Stimulated activated memory B cell treated with anti-CD40 and anti-IgM and Interleukin-4, amounts not matched to agents 10 μg/mL and 1 μg/mL and 100 μg/mL, for 72 hours (primary cell): Measurements from ENCODE around the gene RIPOR3.

Experiments used
- ATAC-seq: fragments of 150-1000 bp; cut with Tn5 transposase; 2 replicates; pipeline ENCODE4 v1.10.0; 2021
- H3K27ac Mint-ChIP-seq: one replicate; pipeline ENCODE4 v1.8.0; 2022; ENCODE audit warnings: mild to moderate bottlenecking, mixed read lengths
- H3K27me3 Mint-ChIP-seq: one replicate; pipeline ENCODE4 v1.8.0; 2022; ENCODE audit warnings: mixed read lengths
- H3K36me3 Mint-ChIP-seq: one replicate; pipeline ENCODE4 v1.8.0; 2022; ENCODE audit warnings: mixed read lengths
- H3K4me1 Mint-ChIP-seq: one replicate; pipeline ENCODE4 v1.8.0; 2022; ENCODE audit warnings: mixed read lengths
- H3K4me3 Mint-ChIP-seq: one replicate; pipeline ENCODE4 v1.8.0; 2022; ENCODE audit warnings: mild to moderate bottlenecking, moderate library complexity, mixed read lengths
- H3K9me3 Mint-ChIP-seq: one replicate; pipeline ENCODE4 v1.8.0; 2022; ENCODE audit warnings: mixed read lengths

Gene RIPOR3

GRCh38 chr20:50594591-50595432 is 96.5 kb downstream of the RIPOR3 start:
- Mint-ChIP-seq H3K36me3 (no peaks in the 10 kb centered on the region), H3K27me3 (peaks cover 1% of the 10 kb centered on the region), H3K4me3 (no peak overlapping the region), H3K4me1 (peaks cover 39% of the 10 kb centered on the region), H3K27ac (peak overlapping the region; percentile 75), H3K9me3 (no peaks in the 10 kb centered on the region)
- ATAC-seq, result peak; percentile 65

GRCh38 chr20:50594231-50594590 is 97.1 kb downstream of the RIPOR3 start:
- H3K36me3 Mint-ChIP-seq, result no peaks in the 10 kb centered on the region
- peaks cover 38% of the 10 kb centered on the region for H3K4me1 Mint-ChIP-seq
- no peak overlapping the region for H3K27ac Mint-ChIP-seq
- H3K27me3 Mint-ChIP-seq, result no peaks in the 10 kb centered on the region
- no peaks in the 10 kb centered on the region for H3K9me3 Mint-ChIP-seq
- H3K4me3 Mint-ChIP-seq, result no peak overlapping the region
- ATAC-seq, result peak; percentile 28

GRCh38 chr20:50593005-50593335 is 98.4 kb downstream of the RIPOR3 start:
- ATAC-seq, result no peak
- H3K27me3 Mint-ChIP-seq, result no peaks in the 10 kb centered on the region
- no peak overlapping the region for H3K4me3 Mint-ChIP-seq
- H3K27ac Mint-ChIP-seq, result no peak overlapping the region
- peaks cover 42% of the 10 kb centered on the region for H3K4me1 Mint-ChIP-seq
- no peaks in the 10 kb centered on the region for H3K9me3 Mint-ChIP-seq
- peaks cover 4% of the 10 kb centered on the region for H3K36me3 Mint-ChIP-seq

GRCh38 chr20:50592282-50593004 is 98.9 kb downstream of the RIPOR3 start:
- Mint-ChIP-seq H3K4me1 (peaks cover 40% of the 10 kb centered on the region), H3K9me3 (no peaks in the 10 kb centered on the region), H3K36me3 (peaks cover 6% of the 10 kb centered on the region), H3K27ac (no peak overlapping the region), H3K27me3 (no peaks in the 10 kb centered on the region), H3K4me3 (no peak overlapping the region)
- no peak for ATAC-seq

- Mint-ChIP-seq H3K4me3 (no peak overlapping the region), H3K36me3 (peaks cover 17% of the 10 kb centered on the region), H3K27me3 (no peaks in the 10 kb centered on the region), H3K4me1 (peaks cover 30% of the 10 kb centered on the region), H3K9me3 (no peaks in the 10 kb centered on the region), H3K27ac (no peak overlapping the region)
- ATAC-seq, result no peak
Observed at GRCh38 chr20:50591233-50591852, 100.0 kb downstream of the RIPOR3 start.

- no peaks in the 10 kb centered on the region for H3K9me3 Mint-ChIP-seq
- H3K4me1 Mint-ChIP-seq, result peaks cover 21% of the 10 kb centered on the region
- no peak for ATAC-seq
- H3K27ac Mint-ChIP-seq, result peak overlapping the region; percentile 14
- no peaks in the 10 kb centered on the region for H3K27me3 Mint-ChIP-seq
- H3K4me3 Mint-ChIP-seq, result no peak overlapping the region
- peaks cover 28% of the 10 kb centered on the region for H3K36me3 Mint-ChIP-seq
Observed at GRCh38 chr20:50590348-50590664, 101.0 kb downstream of the RIPOR3 start.

- no peak for ATAC-seq
- H3K4me1 Mint-ChIP-seq, result peaks cover 20% of the 10 kb centered on the region
- no peaks in the 10 kb centered on the region for H3K9me3 Mint-ChIP-seq
- H3K36me3 Mint-ChIP-seq, result peaks cover 33% of the 10 kb centered on the region
- peak overlapping the region; percentile 14 for H3K27ac Mint-ChIP-seq
- H3K4me3 Mint-ChIP-seq, result no peak overlapping the region
- H3K27me3 Mint-ChIP-seq, result no peaks in the 10 kb centered on the region
Observed at GRCh38 chr20:50589548-50590347, 101.6 kb downstream of the RIPOR3 start.

- Mint-ChIP-seq H3K4me3 (no peak overlapping the region), H3K9me3 (no peaks in the 10 kb centered on the region), H3K27me3 (no peaks in the 10 kb centered on the region), H3K36me3 (peaks cover 43% of the 10 kb centered on the region), H3K27ac (peak overlapping the region; percentile 3), H3K4me1 (peaks cover 18% of the 10 kb centered on the region)
- peak; percentile 60 for ATAC-seq
Observed at GRCh38 chr20:50588034-50588736, 103.2 kb downstream of the RIPOR3 start.

GRCh38 chr20:50587291-50587961 is 103.9 kb downstream of the RIPOR3 start:
- H3K27me3 Mint-ChIP-seq, result no peaks in the 10 kb centered on the region
- peaks cover 25% of the 10 kb centered on the region for H3K4me1 Mint-ChIP-seq
- no peak overlapping the region for H3K4me3 Mint-ChIP-seq
- H3K9me3 Mint-ChIP-seq, result no peaks in the 10 kb centered on the region
- H3K36me3 Mint-ChIP-seq, result peaks cover 50% of the 10 kb centered on the region
- H3K27ac Mint-ChIP-seq, result peak overlapping the region; percentile 3
- ATAC-seq, result no peak

GRCh38 chr20:50586531-50587232 is 104.7 kb downstream of the RIPOR3 start:
- Mint-ChIP-seq H3K27me3 (no peaks in the 10 kb centered on the region), H3K4me3 (no peak overlapping the region), H3K36me3 (peaks cover 57% of the 10 kb centered on the region), H3K9me3 (no peaks in the 10 kb centered on the region), H3K27ac (no peak overlapping the region), H3K4me1 (peaks cover 33% of the 10 kb centered on the region)
- ATAC-seq, result no peak

GRCh38 chr20:50585678-50586077 is 105.7 kb downstream of the RIPOR3 start:
- no peak for ATAC-seq
- peak overlapping the region; percentile 41 for H3K27ac Mint-ChIP-seq
- peaks cover 40% of the 10 kb centered on the region for H3K4me1 Mint-ChIP-seq
- no peaks in the 10 kb centered on the region for H3K27me3 Mint-ChIP-seq
- no peak overlapping the region for H3K4me3 Mint-ChIP-seq
- no peaks in the 10 kb centered on the region for H3K9me3 Mint-ChIP-seq
- H3K36me3 Mint-ChIP-seq, result peaks cover 66% of the 10 kb centered on the region

GRCh38 chr20:50585214-50585613 is 106.1 kb downstream of the RIPOR3 start:
- Mint-ChIP-seq H3K9me3 (no peaks in the 10 kb centered on the region), H3K4me3 (no peak overlapping the region), H3K27me3 (no peaks in the 10 kb centered on the region), H3K4me1 (peaks cover 45% of the 10 kb centered on the region), H3K36me3 (peaks cover 71% of the 10 kb centered on the region), H3K27ac (peak overlapping the region; percentile 41)
- ATAC-seq, result no peak

- Mint-ChIP-seq H3K27me3 (no peaks in the 10 kb centered on the region), H3K4me3 (no peak overlapping the region), H3K9me3 (no peaks in the 10 kb centered on the region), H3K27ac (peak overlapping the region; percentile 41), H3K36me3 (peaks cover 76% of the 10 kb centered on the region), H3K4me1 (peaks cover 50% of the 10 kb centered on the region)
- no peak for ATAC-seq
Observed at GRCh38 chr20:50584687-50585086, 106.7 kb downstream of the RIPOR3 start.
